Endothelial cell of umbilical vein (primary cell): Measurements from ENCODE around the gene ANO1. TPM values are rescaled to one million over a fixed set of nuclear protein-coding genes. Genes with fewer than 3 reads are reported as not detected.

Experiments used
- BruUV-seq: library from RNA; stranded (reverse); fragments of 400-500 nt; replicated peaks from 2 replicates; lab custom pipeline; 2021; lab: Mats Ljungman, UMichigan
- CTCF ChIA-PET: fragments of 300-600, 350-600 bp; sonication (Branson Sonifier 250); formaldehyde crosslinking; loops from one replicate; lab custom pipeline; 2021; ENCODE audit warnings: antibody characterized with exemption, inconsistent platforms; lab: Charles Lee
- POLR2A ChIA-PET: fragments of 300-600, 350-600 bp; sonication (Branson Sonifier 250); formaldehyde crosslinking; loops from one replicate; lab custom pipeline; 2021; ENCODE audit warnings: antibody characterized with exemption, inconsistent platforms; lab: Charles Lee
- DNase-seq: peaks from one replicate; pipeline ENCODE4 v3.0.0-alpha.2; 2011; ENCODE audit warnings: low read depth, low spot score
- FAIRE-seq: peaks from 2 replicates; lab custom pipeline; 2011; peaks lifted over from hg19 to GRCh38; lab: Jason Lieb, UNC
- H2AFZ ChIP-seq: 2 replicates; pipeline ENCODE4 v1.6.0; 2012; ENCODE audit warnings: low read depth, low read length, control low read depth, inconsistent platforms
- H3K27ac ChIP-seq: 2 replicates; pipeline ENCODE4 v1.5.1; 2011; ENCODE audit warnings: low read depth, mild to moderate bottlenecking, control low read depth, low read length, moderate library complexity; ENCODE audit not compliant: insufficient read depth
- H3K27me3 ChIP-seq, 2 experiments: 2 replicates each; pipeline versions ENCODE4 v1.6.0 to v1.6.1; 2011; ENCODE audit warnings: low read length in 2 of 2, mixed read lengths in 1 of 2; ENCODE audit not compliant: control insufficient read depth in 2 of 2, insufficient read depth in 2 of 2
- H3K36me3 ChIP-seq, 2 experiments: 2 replicates in 1 of 2; 3 replicates in 1 of 2; pipeline ENCODE4 v1.5.1; 2011; ENCODE audit warnings: low read length in 2 of 2, mild to moderate bottlenecking in 1 of 2, moderate library complexity in 1 of 2; ENCODE audit not compliant: control insufficient read depth in 2 of 2, insufficient read depth in 2 of 2; ENCODE audit errors: extremely low read depth in 1 of 2
- H3K4me1 ChIP-seq: 3 replicates; pipeline ENCODE4 v1.5.1; 2011; ENCODE audit warnings: mild to moderate bottlenecking, low read length; ENCODE audit not compliant: control insufficient read depth, insufficient read depth; ENCODE audit errors: extremely low read depth
- H3K4me2 ChIP-seq: 2 replicates; pipeline ENCODE4 v1.6.1; 2011; ENCODE audit warnings: low read length, control low read depth, mixed read lengths; ENCODE audit not compliant: insufficient read depth
- H3K4me3 ChIP-seq, 3 experiments: fragments of 200-600 bp in 1 of 3; sonication (generic), shearing (Covaris generic) in 1 of 3; replicated peaks in 1 of 3; 2 replicates each; pipeline ENCODE4 v1.5.1; 2011 to 2016; ENCODE audit warnings: control low read depth in 3 of 3, low read length in 3 of 3, mild to moderate bottlenecking in 2 of 3, inconsistent platforms in 1 of 3, low read depth in 1 of 3, moderate library complexity in 1 of 3; ENCODE audit not compliant: insufficient read depth in 1 of 3
- H3K79me2 ChIP-seq: 2 replicates; pipeline ENCODE4 v1.6.0; 2012; ENCODE audit warnings: low read length, inconsistent platforms; ENCODE audit not compliant: control insufficient read depth, insufficient read depth
- H3K9ac ChIP-seq: replicated peaks from 2 replicates; pipeline ENCODE3; 2011; ENCODE audit warnings: low read length, control low read depth; ENCODE audit not compliant: insufficient read depth; ENCODE audit errors: extremely low read depth
- H3K9me1 ChIP-seq: replicated peaks from 3 replicates; pipeline ENCODE4 v1.6.0; 2011; ENCODE audit warnings: mild to moderate bottlenecking, low read length; ENCODE audit not compliant: control insufficient read depth, insufficient read depth; ENCODE audit errors: extremely low read depth
- H3K9me3 ChIP-seq: replicated peaks from 2 replicates; pipeline ENCODE4 v1.5.1; 2012; ENCODE audit warnings: low read length, inconsistent platforms; ENCODE audit not compliant: control insufficient read depth, insufficient read depth
- H4K20me1 ChIP-seq: replicated peaks from 2 replicates; pipeline ENCODE3; 2011; ENCODE audit warnings: mild to moderate bottlenecking, low read length; ENCODE audit not compliant: control insufficient read depth, insufficient read depth; ENCODE audit errors: extremely low read depth
- CTCF ChIP-seq, 2 donors: IDR thresholded peaks; 1 replicate in 1 of 2; 2 replicates in 1 of 2; pipeline ENCODE4 v1.5.1; 2011; ENCODE audit warnings: low read length in 2 of 2, mild to moderate bottlenecking in 2 of 2, moderate library complexity in 2 of 2, control low read depth in 1 of 2, inconsistent platforms in 1 of 2, low read depth in 1 of 2; ENCODE audit not compliant: insufficient read depth in 1 of 2; ENCODE audit errors: extremely low read depth in 1 of 2
- EZH2 ChIP-seq: IDR thresholded peaks from 2 replicates; pipeline ENCODE4 v1.6.1; 2012; ENCODE audit warnings: borderline replicate concordance, low read depth, mild to moderate bottlenecking, moderate library complexity, low read length, inconsistent platforms; ENCODE audit not compliant: severe bottlenecking
- FOS ChIP-seq: IDR thresholded peaks from 2 replicates; pipeline ENCODE4 v1.6.1; 2011; ENCODE audit warnings: mild to moderate bottlenecking, low read length, moderate library complexity, borderline replicate concordance; ENCODE audit not compliant: insufficient read depth
- GATA2 ChIP-seq: IDR thresholded peaks from 2 replicates; pipeline ENCODE4 v1.7.0; 2011; ENCODE audit warnings: low read depth, mild to moderate bottlenecking, moderate library complexity, mixed read lengths, low read length; ENCODE audit not compliant: insufficient read length, insufficient read depth
- JUN ChIP-seq: IDR thresholded peaks from 2 replicates; pipeline ENCODE4 v1.6.1; 2011; ENCODE audit warnings: borderline replicate concordance, low read depth; ENCODE audit not compliant: insufficient read length, insufficient read depth
- MAX ChIP-seq: IDR thresholded peaks from 2 replicates; pipeline ENCODE4 v1.6.1; 2011; ENCODE audit not compliant: insufficient read depth, insufficient read length
- MYC ChIP-seq: IDR thresholded peaks from one replicate; pipeline ENCODE4 v1.6.1; 2011; ENCODE audit warnings: mild to moderate bottlenecking, low read depth, low read length
- POLR2A ChIP-seq: IDR thresholded peaks from 2 replicates; pipeline ENCODE4 v1.6.1; 2012; ENCODE audit warnings: low read depth, mild to moderate bottlenecking, control low read depth, low read length
- POLR2AphosphoS5 ChIP-seq: IDR thresholded peaks from 2 replicates; pipeline ENCODE4 v1.6.1; 2012; ENCODE audit warnings: low read depth, mild to moderate bottlenecking, control low read depth, low read length, moderate library complexity; ENCODE audit not compliant: insufficient read depth
- dilution Hi-C: fragments of 300-500 bp; cut with MboI; formaldehyde crosslinking; loops from one replicate; pipeline ENCODE4 v1.15.0; 2019; ENCODE audit warnings: low sequenced_read_pairs; ENCODE audit not compliant: extremely low pct_ligation_motif_present
- intact Hi-C: fragments of 100-400 bp; cut with micrococcal nuclease; formaldehyde crosslinking; loops from one replicate; pipeline ENCODE4 v1.10.0; 2022
- polyA plus RNA-seq, 4 experiments: library from polyadenylated mRNA; depleted of rRNA in 3 of 4; stranded (reverse) in 3 of 4; unstranded in 1 of 4; fragments of >200 nt; gene quantifications; 2 replicates each; pipeline versions ENCODE4 v1.2.1 to v1.2.3, GENCODE V29; 2011 to 2012; ENCODE audit warnings: missing spikeins in 1 of 4
- total RNA-seq: library from RNA; stranded (reverse); gene quantifications from 2 replicates; pipeline ENCODE4 v1.2.3, GENCODE V29; 2021

The ANO1 gene
- total and polyA plus RNA-seq, 2 donors (not counting 3 experiments of a cell fraction or from before 2014, with no cell fraction given): 0.03 to 0.40 TPM

- H3K4me3 ChIP-seq: no peak overlapping the region
- CTCF ChIA-PET: interaction anchor here (1.3 to 1.4 kb wide), 3 partner anchors 8 to 209 kb away, joined by 3 to 4 read pairs (median 4); no protein-coding TSS in a partner anchor
- no peaks in the 10 kb centered on the region for H3K9me1 ChIP-seq
- no peaks in the 10 kb centered on the region for H4K20me1 ChIP-seq
- BruUV-seq: no TSS peak
- no peak overlapping the region for H3K4me2 ChIP-seq
- no peaks in the 10 kb centered on the region for H3K27me3 ChIP-seq
- no peaks in the 10 kb centered on the region for H3K79me2 ChIP-seq
- no peaks in the 10 kb centered on the region for H3K36me3 ChIP-seq
- FAIRE-seq (no peak), DNase-seq (no peak)
- H3K9ac ChIP-seq: no peak overlapping the region
- no peak overlapping the region for H3K27ac ChIP-seq
- H2AFZ ChIP-seq: no peak overlapping the region
- intact Hi-C loops: no loop called here
- H3K4me1 ChIP-seq: no peaks in the 10 kb centered on the region
- POLR2A ChIA-PET: no interaction called here
- dilution Hi-C loops: no loop called here
- no peak for TF ChIP-seq JUN
- no peak for TF ChIP-seq CTCF (IDR thresholded peaks at IDR 0.05; ENCODE audit: extremely low read depth in 1 of 2, insufficient read depth in 1 of 2, low read depth in 1 of 2, low read length in 2 of 2)
- H3K9me3 ChIP-seq: no peaks in the 10 kb centered on the region
Observed at GRCh38 chr11:70090961-70091381, 12.9 kb downstream of the ANO1 start.

GRCh38 chr11:70091638-70092037 lies 13.5 kb downstream of the ANO1 start:
- BruUV-seq: no TSS peak
- Histone ChIP-seq H3K4me1 (no peaks in the 10 kb centered on the region), H3K27ac (no peak overlapping the region), H3K4me3 (no peak overlapping the region), H4K20me1 (no peaks in the 10 kb centered on the region), H3K4me2 (no peak overlapping the region), H3K9me1 (no peaks in the 10 kb centered on the region), H3K9ac (no peak overlapping the region), H3K36me3 (no peaks in the 10 kb centered on the region), H3K9me3 (no peaks in the 10 kb centered on the region), H2AFZ (no peak overlapping the region), H3K27me3 (no peaks in the 10 kb centered on the region), H3K79me2 (no peaks in the 10 kb centered on the region)
- POLR2A ChIA-PET: no interaction called here
- CTCF ChIA-PET: interaction anchor here (1.3 to 1.4 kb wide), 3 partner anchors 9 to 210 kb away, joined by 3 to 4 read pairs (median 4); no protein-coding TSS in a partner anchor
- intact Hi-C loops: no loop called here
- no peak for TF ChIP-seq MYC
- no peak for TF ChIP-seq GATA2
- TF ChIP-seq JUN: no peak
- TF ChIP-seq CTCF (IDR thresholded peaks at IDR 0.05; ENCODE audit: extremely low read depth in 1 of 2, insufficient read depth in 1 of 2, low read depth in 1 of 2, low read length in 2 of 2): no peak
- no peak for TF ChIP-seq POLR2A
- no peak for TF ChIP-seq EZH2
- no peak for TF ChIP-seq POLR2AphosphoS5
- TF ChIP-seq MAX: no peak
- TF ChIP-seq FOS: no peak
- FAIRE-seq (no peak), DNase-seq (no peak)
- dilution Hi-C loops: no loop called here
